ENCODE results near the gene SYT14.

The SYT14 gene

GRCh38 chr1:210061992-210062391, 124.0 kb downstream of the SYT14 start:
- H3K4me3 ChIP-seq (ENCODE audit: control insufficient read depth, low read depth, low read length): no peak overlapping the region
- DNase-seq (ENCODE audit: low read depth): no peak
- TF ChIP-seq CTCF (IDR thresholded peaks at IDR 0.05; ENCODE audit: control insufficient read depth, insufficient read depth, low read depth, low read length, missing control alignments): no peak

- no peak overlapping the region for H3K4me3 ChIP-seq (ENCODE audit: control insufficient read depth, low read depth, low read length)
- no peak for DNase-seq (ENCODE audit: low read depth)
- no peak for TF ChIP-seq CTCF (IDR thresholded peaks at IDR 0.05; ENCODE audit: control insufficient read depth, insufficient read depth, low read depth, low read length, missing control alignments)
Measured at GRCh38 chr1:210070531-210070930, 132.5 kb downstream of the SYT14 start.

GRCh38 chr1:210072129-210072528, 134.1 kb downstream of the SYT14 start:
- peak; percentile 34 for DNase-seq (ENCODE audit: low read depth)
- H3K4me3 ChIP-seq (ENCODE audit: control insufficient read depth, low read depth, low read length): no peak overlapping the region
- TF ChIP-seq CTCF (IDR thresholded peaks at IDR 0.05; ENCODE audit: control insufficient read depth, insufficient read depth, low read depth, low read length, missing control alignments): no peak

DNA sequence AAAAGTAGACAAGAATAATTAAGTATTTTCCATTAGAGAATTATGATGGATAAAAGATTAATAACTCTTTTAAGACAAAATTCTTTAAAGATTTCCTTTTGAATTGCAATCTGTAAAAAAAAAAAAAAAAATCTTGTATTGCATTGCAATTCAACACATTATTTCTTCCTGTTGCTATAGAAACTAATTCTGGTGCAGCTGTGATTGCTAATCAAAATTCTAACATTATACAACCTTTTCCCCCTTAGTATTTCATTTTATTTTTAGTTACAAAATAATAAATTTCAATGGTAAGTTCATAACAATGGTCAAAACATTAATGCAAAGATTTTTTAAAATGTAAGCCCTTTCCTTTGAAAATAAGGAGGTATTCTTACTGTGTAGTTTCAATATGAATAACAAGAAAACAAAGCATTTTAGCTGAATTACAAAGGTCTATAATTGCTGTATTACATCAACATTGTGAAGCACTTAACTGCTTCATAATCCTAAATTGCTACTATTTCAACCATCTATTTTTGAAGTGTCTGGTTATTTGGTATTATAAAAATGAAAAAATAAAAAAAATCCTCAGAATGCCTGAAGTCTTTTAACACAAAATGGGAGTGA, 135.0 kb downstream of the SYT14 start:
- H3K4me3 ChIP-seq (ENCODE audit: control insufficient read depth, low read depth, low read length): no peak overlapping the region
- no peak for TF ChIP-seq CTCF (IDR thresholded peaks at IDR 0.05; ENCODE audit: control insufficient read depth, insufficient read depth, low read depth, low read length, missing control alignments)
- no peak for DNase-seq (ENCODE audit: low read depth)

GRCh38 chr1:210074904-210075303, 136.9 kb downstream of the SYT14 start:
- TF ChIP-seq CTCF (IDR thresholded peaks at IDR 0.05; ENCODE audit: control insufficient read depth, insufficient read depth, low read depth, low read length, missing control alignments): no peak
- H3K4me3 ChIP-seq (ENCODE audit: control insufficient read depth, low read depth, low read length): no peak overlapping the region
- no peak for DNase-seq (ENCODE audit: low read depth)

GRCh38 chr1:210076620-210077019, 138.6 kb downstream of the SYT14 start:
- no peak overlapping the region for H3K4me3 ChIP-seq (ENCODE audit: control insufficient read depth, low read depth, low read length)
- no peak for DNase-seq (ENCODE audit: low read depth)
- TF ChIP-seq CTCF (IDR thresholded peaks at IDR 0.05; ENCODE audit: control insufficient read depth, insufficient read depth, low read depth, low read length, missing control alignments): no peak

- no peak for DNase-seq (ENCODE audit: low read depth)
- TF ChIP-seq CTCF (IDR thresholded peaks at IDR 0.05; ENCODE audit: control insufficient read depth, insufficient read depth, low read depth, low read length, missing control alignments): no peak
- H3K4me3 ChIP-seq (ENCODE audit: control insufficient read depth, low read depth, low read length): no peak overlapping the region
Measured at GRCh38 chr1:210081494-210081893, 143.5 kb downstream of the SYT14 start.

Measured in AG09309 (cell line).